Brain pericyte (primary cell): ENCODE measurements around the gene RAC3.

ENCODE experiments used
- DNase-seq: peaks from one replicate; pipeline ENCODE4 v3.0.0-alpha.2; 2012; ENCODE audit warnings: low read depth, low spot score

The RAC3 gene

DNA sequence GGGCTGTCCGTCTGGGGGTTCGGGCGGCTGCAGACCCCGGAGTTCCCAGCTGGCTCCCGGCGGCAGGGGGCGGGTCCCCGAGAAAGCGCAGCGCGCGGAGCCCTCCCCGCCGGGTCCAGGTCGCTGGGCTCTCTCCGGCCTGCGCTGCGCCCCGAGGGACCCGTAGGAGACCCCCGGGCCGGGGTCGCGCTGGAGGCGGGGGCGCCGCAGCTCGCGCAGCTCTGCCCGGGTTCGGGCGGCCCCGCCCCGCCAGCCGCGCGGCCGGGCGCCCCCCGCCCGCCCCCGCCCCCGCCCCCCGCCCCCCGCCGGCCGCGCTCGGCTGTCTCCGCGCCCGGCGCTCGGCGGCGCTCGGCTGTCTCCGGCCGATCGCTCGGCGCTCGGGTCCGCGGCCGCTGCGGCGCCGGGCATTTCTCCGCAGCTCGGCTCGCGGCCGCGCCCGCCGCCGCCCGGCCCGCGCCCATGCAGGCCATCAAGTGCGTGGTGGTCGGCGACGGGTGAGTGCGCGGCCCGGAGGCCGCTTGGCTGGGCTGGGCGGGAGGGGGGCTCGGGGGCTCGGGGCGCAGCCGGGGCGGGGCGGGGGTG, at the start of gene RAC3:
RAC3 (plus strand) TSS at position 376 of the 582 bp plus-strand sequence; CDS start at position 460, 84 bp downstream.
- DNase-seq: no peak

DNA sequence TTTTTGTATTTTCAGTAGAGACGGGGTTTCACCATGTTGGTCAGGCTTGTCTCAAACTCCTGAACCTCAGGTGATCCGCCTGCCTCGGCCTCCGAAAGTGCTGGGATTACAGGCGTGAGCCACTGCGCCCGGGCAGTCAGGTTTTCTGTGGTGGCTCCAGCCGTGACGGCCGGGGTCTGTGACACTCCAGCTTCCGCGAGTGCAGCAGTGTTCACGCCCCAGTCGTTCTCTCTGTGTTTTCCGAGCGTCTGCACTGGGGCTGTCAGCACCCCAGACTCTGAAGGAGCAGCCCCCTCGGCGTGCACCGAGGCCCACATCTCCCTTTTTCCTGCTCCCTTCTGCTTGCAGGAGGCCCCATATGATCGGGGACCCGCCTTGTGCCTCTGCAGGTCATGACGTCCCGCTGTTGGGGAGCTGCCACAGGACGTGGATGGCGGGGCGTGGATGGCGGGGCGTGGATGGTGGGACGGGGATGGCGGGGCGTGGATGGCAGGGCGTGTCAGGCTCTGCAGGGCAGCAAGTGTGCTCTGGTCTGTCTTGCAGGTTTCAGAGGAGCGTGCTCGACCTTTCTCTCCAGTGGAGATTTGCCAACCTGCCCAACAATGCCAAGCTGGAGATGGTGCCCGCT, 48.4 kb upstream of the RAC3 start:
- DNase-seq: no peak

DNA sequence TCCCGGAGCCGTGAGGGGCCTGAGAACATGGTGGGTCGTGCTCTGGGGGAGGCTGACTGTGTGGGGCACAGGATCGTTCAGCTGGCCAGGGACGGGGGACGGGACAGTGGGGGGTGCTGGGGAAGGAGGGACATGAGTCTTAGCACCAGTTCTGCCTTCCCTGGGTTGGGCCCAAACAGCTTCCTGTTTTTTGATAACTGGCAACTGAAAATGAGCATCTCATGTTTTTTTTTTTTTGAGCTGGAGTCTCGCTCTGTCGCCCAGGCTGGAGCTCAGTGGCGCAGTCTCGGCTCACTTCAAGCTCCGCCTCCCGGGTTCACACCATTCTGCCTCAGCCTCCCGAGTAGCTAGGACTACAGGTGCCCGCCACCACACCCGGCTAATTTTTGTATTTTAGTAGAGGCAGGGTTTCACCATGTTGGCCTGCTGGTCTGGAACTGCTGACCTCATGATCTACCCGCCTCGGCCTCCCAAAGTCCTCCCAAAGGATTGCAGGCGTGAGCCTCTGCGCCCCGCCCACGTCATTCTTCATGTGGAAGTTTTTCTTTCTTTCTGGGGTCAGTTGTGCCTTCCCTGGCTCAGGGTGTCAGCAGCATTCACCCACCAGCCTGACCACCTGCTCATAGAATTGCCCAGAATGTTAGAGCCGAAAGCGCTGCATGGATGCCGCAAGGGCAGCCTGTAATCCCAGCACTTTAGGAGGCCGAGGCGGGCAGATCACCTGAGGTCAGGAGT, 47.7 kb upstream of the RAC3 start:
- DNase-seq: no peak

DNA sequence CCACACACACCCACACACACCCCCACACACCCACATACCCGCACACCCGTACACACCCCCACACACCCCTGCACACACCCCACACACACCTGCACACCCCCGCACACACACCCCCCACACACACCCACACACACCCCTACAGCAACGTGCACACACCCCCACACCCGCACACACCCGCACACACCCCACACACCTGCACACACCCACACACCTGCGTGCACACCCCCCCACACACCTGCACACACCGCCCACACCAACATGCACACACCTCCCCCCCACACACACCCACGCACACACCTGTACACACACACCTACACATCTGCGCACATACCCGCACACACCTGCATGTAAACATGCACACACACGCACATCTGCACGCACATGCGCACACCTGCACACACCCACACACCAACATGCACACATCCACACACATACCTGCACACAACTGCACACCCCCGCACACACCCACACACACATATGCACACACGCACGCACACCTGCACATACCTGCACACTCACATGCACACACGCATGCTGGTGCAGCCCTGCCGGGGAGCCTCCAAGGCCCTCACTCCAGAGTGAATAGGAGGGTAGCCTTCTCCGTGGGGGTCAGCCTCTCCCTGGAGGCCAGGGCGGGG, 46.6 kb upstream of the RAC3 start:
- DNase-seq: no peak

DNA sequence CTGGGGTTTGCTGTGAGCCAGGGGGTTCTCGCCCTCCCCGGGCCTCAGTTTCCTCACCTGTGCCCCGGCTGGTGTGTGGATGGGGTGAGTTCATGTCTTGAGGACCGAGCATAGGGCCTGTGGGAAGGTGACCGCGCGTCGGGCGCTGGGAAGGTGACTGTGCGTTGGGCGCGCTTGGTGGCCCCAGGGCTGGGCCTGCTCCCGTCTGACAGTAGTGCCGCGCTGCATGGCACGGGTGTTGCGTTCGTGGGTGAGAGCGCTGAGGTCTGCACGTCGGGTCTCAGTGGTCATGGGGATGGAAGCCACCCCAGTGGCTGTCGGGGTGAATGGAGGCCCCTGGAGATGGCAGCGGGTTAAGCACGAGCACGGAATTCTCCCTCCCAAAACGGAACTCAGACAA, 44.9 kb upstream of the RAC3 start:
- no peak for DNase-seq

DNA sequence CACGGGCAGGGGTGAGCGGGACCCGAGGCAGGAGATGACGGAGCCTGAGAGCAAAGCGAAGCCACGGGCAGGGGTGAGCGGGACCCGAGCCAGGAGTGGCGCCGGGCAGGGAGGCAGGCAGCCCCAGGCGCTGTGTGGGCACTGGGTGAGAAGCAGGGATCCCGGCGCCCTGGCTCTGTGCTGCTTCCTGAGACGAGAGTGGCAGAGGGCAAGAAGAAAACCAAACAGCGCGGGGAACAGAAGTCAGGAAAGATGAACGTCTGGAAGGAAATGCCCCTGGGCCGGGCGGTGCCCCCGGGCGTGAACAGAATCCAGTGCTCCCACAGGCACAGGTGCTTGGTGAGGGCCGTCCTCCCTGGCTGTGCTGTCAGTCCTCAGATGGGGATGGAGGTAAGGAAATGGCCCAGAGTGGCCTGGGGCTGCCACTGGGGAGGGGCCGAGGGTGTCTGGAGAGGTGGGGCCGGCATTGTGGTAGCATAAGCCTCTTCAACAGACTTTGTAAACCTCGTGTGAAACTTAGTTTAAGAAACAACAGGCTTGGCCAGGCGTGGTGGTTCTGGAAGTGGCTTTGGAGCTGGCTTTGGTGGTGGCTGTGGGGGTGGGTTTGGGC, 44.2 kb upstream of the RAC3 start:
- no peak for DNase-seq

DNA sequence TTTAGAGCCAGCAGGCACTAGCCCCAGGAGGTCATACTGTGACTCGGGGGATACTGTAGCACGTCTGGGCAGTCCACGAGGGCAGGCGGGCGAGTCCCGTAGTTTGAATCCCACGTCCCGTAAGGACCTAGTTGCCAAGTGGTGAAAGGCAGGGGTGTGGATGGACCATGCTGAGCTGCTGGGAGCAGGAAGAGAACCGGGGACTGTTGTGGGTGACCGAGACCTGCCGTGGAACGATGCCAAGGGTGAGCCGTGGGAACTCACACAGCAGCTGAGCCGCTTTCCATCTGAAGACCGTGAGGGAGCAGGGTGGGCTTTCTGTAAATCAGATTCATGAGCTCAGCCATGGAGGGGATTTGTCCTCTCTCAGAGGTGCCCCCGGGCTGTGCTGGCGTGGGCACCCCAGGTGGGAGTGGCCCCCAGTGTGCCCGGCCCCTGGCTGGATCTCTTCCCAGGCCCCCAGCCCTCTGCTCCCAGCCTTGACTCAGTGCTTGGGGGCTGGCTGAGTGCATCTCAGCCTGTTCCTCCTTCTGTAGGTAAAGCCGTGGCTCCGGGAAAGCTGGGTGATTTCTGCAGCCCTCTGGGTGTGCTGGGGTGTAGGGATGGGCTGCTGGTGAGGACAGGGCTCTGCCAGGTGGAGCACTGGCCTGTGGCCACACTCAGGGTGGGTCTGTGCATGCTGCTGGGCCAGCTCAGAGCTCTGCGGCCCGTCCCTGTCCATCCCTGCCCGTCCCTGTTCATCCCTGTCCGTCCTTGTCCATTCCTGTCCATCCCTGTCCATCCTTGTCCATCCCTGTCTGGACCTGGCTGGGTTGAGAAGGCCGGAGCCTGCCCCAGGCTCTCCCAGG, 40.4 kb upstream of the RAC3 start:
- no peak for DNase-seq

DNA sequence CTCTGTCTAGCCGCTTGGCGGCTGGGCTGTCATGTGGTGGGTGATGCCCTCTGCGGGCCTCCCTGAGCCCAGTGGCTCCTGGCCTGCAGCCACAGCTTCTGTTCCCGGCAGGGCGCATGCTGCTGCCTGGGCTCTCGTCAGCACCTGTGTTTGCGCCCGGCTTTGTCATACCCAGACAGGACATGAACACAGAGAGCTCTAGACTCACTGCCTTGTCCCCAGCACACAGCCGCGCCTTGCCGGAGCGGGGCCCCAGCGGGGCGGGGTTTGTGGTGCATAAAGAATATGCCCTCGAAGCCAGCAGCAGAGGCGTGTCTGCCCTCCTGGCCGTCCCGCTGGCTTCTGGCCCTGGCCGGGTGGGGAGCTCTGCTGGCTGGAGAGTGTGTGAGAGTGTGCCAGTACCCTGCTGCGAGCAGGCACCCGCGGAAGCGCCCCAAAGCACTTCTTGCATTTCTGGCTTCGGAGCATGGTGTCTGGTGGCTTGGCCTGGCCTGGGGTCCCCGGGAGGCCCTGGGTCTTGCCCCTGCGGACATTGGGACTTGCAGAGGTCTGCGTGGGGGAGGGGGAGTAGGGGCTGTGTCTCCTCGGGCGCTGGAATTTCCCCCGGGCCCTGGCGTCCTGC, 39.7 kb upstream of the RAC3 start:
- DNase-seq: no peak

DNA sequence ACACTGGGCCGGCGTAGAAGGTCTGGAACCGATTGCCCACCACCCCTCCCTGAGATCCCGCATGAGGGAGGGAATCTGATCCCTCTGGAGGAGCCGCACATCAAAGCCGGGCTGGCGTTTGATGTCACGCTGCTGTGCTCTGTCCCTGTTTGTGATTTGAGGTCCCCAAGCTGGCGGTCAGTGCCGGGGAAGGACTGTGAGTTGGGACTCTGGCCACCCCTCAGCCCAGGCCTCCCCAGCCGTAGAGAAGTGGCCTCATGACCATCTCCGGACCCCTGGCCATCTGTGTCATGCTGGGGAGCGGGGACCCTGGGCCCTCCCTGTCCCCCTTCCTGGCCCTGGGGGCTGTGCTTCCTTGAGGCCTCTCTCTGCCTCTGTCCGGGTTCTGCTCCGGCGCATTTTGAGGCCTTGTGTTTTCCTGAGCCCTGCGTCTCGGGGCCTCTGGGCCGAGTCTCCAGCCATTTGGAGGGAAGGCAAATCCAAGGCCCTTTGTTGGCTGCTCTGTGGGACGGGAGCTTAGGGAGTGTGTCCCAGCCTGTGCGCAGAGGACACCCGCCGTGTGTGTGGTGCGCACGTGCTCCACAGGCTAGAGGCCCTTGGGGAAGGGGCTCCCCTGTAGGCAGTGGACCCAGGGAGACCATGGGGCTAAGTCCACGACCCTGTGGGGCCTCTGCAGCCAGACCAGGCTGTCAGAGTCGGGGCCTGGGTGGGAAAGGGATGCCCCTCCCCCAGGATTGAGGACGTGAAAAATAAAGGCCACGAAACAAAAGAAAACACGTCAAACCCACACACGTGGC, 39.0 kb upstream of the RAC3 start:
- no peak for DNase-seq

DNA sequence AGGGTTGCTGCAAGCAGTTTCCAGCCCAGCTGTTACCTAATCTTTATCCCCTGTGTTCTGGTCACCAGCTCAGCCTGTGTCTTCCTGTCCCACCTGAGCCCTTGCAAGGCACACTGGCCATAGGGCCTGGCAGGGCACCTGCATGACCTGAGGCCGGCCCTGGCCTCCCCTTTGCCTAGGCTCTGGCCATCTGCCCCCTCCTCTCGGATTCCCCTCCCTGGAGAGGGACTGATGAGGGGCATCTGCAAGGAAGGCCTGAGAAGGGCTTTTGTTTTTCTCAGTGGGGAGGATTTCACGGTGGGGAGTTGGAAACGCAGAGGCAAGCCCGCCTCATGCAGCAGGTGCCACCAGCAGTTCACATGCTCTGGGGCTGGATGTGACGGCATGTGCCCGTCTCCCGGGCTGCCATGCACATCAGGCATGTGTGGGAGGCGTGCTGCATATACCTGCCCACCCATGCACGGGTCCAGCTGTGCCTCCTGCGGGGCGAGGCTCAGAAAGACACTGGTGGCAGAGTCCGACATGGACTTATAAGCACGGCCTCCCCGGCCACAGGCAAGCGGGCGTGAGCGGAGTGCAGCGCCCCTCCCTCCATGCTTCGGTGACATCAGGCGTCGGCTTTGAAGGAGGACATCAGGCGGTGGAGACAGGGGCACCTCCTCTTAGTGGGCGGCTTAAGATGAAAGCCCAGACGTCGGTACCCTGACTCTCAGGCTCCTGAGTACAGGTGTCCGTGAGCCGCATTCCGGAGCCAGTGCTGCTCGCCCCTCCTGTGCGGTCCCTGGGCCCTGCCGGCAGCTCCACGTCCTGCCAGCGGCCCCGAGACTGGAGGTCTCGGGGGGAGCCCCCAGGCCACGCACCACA, 37.5 kb upstream of the RAC3 start:
- DNase-seq: no peak

DNA sequence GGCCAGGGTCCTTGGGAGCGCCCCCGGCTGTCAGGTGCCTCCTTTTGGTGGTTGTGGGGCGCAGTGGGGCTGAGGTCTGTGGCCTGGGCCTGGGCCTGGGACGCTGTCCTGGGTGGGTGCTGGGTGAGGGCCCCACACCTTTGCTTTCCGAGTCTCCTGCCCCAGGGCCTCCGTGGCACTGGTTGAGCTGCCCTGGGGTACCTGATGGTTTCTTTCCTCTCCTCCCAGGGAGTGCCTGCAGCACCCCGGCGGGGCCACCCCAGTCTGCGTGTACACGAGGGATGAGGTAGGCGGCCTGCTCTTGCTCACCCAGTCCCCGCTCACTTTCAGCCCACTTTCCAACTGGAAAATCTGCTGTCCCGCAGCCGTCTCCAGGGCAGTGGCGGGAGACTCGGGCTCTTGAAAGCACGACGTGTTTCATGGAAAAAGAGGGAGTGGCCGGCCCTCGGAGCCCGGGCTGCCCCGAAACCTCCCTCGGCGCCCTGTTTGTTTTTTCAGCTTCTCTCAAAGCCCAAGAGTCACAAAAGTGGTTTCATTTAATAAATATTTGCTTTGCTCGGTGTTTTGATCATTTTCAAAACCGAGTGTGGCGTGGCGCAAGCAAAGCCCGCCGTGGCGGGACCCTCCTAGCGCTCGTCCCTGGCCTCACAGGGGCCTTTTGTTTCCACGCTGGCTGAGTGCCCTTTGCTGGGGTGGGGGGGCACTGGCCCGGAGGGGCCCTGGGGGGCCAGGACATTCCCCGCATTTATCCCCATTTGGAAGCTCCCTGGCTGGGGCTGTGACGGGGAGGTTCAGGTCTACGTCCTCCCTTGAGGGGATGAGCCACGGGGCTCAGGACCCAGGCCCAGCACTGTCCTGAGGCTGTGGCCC, 36.6 kb upstream of the RAC3 start:
- DNase-seq: no peak

DNA sequence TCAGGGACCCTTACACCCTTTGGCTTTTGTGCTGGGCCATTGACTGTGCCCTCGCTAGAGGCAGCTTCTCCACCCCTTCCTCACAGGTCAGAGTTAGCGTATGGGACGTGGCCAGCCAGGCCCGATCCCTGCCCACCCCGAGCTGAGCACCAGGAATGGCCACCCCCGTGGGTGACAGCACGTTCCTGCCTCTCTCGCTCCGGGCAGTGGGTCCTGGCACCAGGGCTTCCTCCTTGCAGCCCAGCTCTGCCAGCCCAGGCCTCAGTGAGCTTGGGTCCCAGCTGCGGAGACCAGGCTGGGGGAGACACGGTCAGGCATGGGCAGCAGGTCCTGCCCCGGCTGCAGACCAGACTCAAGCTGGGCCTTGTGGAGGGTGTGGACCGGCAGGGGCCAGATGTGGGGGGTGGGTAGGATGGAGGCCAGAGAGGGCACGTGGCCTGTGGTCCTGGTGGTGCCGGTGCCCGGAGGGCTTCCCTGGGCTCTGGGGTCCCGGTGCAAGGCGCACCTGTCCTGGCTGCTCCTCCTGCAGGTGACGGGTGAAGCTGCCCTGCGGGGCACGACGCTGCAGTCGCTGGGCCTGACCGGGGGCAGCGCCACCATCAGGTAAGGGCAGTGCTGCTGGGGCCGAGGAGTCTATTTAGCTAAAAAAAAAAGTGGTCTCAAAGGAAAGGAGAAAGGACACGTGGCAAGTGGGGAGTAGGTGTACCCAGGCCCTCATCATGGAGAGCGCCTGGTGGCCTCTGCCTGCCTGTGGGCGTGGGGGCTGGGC, 35.8 kb upstream of the RAC3 start:
- DNase-seq: no peak

DNA sequence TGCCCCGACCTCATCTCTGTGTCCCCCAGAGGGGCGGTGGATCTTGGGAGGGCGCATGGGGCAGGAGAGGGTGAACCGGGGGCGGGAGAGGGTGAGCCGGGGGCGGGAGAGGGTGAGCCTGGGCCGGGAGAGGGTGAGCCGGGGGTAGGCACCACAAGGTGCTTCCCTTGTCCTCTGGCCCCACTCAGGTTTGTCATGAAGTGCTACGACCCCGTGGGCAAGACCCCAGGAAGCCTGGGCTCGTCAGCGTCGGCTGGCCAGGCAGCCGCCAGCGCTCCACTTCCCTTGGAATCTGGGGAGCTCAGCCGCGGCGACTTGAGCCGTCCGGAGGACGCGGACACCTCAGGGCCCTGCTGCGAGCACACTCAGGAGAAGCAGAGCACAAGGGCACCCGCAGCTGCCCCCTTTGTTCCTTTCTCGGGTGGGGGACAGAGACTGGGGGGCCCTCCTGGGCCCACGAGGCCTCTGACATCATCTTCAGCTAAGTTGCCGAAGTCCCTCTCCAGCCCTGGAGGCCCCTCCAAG, 35.2 kb upstream of the RAC3 start:
- DNase-seq: no peak

DNA sequence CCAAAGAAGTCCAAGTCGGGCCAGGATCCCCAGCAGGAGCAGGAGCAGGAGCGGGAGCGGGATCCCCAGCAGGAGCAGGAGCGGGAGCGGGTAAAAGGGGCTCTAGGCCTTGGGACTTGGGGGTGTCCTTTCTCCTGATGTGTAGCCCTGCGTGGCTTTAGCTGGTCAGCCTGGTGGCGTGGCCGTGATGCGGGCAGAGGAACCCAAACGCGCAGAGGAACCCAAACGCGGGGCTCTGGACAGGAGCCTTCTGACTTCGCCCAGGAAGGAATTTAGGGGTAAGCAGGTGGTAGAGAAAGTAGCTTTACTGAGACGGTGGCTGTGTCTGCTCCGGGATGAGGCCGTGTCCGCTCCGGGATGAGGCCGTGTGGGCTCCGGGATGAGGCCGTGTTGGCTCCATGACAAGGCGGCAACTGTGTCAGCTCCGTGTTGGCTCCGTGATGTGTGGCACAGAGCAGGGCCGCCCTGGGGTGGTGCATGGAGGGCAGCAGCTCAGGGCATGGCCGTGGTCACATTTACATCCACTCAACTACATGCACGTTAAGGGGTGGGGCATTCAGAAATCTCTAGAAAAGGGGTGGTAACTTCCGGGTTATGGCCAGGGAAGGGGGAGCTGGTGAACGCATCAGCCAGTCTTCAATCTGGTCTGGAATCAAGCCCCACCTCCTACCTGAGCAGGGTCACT, 34.6 kb upstream of the RAC3 start:
- no peak for DNase-seq

DNA sequence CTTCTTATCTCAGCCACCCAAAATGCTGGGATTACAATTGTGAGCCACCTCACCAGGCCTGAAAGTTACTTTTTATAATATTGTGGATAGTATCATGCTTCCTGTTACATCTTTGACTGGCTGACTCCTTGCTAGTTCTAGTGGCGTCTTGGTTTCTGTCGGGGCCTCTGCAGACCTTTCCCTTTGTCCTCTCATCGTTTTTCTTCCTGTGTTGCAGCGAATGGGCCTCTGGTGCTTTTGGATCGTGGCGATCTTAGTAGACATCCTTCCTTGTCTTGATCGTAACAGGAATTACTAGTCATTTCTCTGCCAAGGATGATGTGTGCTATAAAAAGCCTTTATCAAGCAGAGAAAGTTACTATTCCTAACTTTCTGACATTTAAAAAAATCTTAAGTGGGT, 33.3 kb upstream of the RAC3 start:
- no peak for DNase-seq

DNA sequence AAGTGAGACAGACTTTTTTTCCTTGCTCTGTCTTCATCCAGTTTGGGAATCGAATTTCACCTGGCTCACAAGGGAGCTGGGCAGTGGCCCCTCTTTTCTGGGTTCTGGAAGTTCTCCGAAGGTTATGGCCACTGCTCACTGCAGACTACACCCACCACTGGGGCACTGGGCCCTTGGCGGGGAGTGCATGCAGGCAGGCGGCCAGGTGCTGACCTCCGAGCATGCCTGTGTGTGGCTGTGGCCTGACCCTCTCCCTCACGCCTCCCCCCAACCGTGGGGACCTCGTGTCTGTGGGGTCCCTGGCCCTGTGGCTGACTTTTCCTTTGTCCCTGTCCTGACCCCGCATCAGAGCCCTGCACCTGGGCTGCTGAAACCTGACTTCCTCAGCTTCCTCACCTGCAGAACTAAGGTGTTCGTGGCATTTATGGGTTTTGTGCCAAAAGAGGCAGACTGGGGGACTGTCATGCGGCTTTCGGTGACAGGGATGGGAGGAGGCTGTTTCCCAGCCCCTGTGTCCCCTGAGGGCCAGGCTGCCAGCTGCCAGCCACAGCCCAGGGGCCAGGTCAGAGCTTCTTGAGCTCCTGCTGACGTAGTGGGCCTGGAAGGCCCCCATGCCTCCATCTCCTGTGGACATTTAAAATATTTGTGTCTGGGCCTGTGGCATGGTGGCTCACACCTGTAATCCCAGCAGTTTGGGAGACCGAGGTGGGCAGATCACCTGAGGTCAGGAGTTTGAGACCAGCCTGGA, 32.6 kb upstream of the RAC3 start:
- no peak for DNase-seq
